Fibroblast of pulmonary artery (primary cell): Measurements from ENCODE around the gene SYT2.
"Not testable (repeated sequence)": the region's sequence is repeated elsewhere in the genome, so short reads cannot be mapped to it uniquely, and the experiment has no call there.

ENCODE experiments used
- DNase-seq: peaks from one replicate; pipeline ENCODE4 v3.0.0-alpha.2; 2010; ENCODE audit warnings: low read depth
- H3K4me3 ChIP-seq: replicated peaks from 2 replicates; pipeline ENCODE4 v1.5.1; 2011; ENCODE audit warnings: low read depth, mild to moderate bottlenecking, control low read depth, low read length, moderate library complexity
- TF ChIP-seq, protein P1 (sequence below): IDR thresholded peaks from 2 replicates; pipeline ENCODE4 v1.5.1; 2011; ENCODE audit warnings: mild to moderate bottlenecking, control low read depth, low read length, inconsistent platforms; ENCODE audit errors: missing control alignments

The SYT2 gene

DNA sequence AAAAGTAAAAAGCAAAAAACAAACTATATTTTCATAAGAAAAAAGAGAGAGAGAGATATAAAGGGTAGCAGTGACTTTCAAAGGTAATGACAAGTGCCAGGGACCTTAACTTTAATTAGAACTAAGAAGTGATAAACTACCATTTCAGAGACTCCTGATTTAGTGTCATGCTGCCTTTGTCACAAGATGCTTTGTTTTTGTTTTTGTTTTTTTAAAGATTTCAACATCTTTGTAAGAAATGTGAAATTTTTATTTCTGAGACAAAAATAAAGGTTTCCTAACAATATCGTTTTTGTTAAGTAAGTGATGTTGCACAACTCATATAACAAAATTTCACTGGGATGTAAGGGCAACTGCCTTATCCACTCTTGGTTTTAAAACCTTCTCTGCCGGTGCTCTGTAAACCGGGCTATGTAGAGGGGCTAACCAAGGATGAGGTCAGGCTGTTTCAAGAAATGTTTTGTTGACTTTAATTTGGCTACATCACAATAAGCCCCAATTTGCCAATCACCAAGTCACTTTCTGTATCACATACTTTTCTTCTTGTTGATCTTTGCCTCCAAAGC is 35.2 kb upstream of the SYT2 start:
- TF ChIP-seq, protein P1, sequence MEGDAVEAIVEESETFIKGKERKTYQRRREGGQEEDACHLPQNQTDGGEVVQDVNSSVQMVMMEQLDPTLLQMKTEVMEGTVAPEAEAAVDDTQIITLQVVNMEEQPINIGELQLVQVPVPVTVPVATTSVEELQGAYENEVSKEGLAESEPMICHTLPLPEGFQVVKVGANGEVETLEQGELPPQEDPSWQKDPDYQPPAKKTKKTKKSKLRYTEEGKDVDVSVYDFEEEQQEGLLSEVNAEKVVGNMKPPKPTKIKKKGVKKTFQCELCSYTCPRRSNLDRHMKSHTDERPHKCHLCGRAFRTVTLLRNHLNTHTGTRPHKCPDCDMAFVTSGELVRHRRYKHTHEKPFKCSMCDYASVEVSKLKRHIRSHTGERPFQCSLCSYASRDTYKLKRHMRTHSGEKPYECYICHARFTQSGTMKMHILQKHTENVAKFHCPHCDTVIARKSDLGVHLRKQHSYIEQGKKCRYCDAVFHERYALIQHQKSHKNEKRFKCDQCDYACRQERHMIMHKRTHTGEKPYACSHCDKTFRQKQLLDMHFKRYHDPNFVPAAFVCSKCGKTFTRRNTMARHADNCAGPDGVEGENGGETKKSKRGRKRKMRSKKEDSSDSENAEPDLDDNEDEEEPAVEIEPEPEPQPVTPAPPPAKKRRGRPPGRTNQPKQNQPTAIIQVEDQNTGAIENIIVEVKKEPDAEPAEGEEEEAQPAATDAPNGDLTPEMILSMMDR, result no peak
- H3K4me3 ChIP-seq, result no peak overlapping the region
- DNase-seq, result no peak

DNA sequence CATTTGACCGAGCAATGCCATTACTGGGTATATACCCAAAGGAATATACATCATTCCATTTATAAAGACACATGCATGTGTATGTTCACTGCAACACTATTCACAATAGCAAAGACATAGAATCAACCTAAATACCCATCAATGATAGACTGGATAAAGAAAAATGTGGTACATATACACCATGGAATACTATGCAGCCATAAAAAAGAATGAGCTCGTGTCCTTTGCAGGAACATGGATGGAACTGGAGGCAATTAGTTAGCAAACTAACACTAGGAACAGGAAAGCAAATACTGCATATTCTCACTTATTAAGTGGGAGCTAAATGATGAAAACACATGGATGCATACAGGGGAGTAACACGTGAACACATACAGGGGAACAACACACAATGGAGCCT is 34.5 kb upstream of the SYT2 start:
- not testable (repeated sequence) for H3K4me3 ChIP-seq, DNase-seq

DNA sequence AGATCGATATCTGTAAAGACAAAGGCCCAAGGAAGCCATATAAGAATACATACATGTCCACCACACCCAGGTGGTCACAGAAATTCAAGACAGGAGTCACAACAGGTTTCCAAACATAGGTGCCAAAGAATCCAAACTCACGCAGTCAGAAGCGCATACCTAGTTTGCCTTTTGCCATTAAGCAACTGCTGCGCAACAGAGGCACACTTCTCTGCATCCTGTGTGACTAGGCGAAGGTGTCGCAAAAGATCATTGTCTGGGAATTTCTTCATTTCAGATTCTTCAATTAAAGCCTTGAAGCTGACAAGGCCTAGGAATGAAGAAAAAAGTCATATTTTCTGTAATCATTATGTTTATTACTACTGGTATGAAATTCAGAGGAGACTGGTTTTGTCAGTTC is 32.2 kb upstream of the SYT2 start:
- H3K4me3 ChIP-seq, result no peak overlapping the region
- no peak for DNase-seq
- TF ChIP-seq, protein P1, result no peak

DNA sequence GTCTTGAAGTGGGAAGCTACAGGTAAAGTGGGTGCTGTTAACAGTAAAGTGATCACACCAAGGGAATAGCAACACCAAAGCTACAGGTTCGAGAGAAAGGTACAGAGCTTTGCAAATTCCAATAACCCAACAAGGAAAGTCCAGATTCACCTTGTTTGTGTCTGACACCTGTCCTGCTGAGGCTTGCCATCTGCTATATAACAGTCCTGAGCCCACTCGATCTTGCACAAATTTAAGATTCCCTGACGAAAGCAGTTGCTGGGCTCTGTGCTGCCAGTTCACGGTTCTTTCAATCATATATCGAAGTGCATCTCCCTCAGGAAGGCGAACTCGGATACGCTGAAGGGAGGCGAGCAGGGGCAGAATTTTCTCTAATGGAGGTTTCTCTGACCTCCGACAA is 23.0 kb upstream of the SYT2 start:
- no peak for DNase-seq
- TF ChIP-seq, protein P1, result no peak
- no peak overlapping the region for H3K4me3 ChIP-seq

DNA sequence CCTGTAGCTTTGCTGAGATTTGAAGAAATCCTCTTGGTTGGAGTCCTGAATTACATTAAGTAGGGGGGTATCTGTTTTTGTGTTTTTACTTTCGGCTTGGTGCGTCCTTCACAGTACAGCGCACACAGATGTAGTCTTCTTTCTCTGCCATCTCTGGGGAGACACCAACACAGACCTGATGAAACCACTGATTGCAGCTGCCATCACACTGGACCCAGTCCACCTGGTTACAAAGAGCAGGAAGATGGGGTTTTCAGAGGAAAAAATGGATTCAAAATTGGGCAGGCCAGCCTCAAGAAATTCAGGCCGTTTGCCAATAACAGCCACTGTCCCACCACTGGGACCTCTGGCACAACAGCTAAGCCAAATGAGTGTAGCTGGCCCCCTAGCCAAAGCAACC is 18.7 kb upstream of the SYT2 start:
- TF ChIP-seq, protein P1, result no peak
- no peak for DNase-seq
- no peak overlapping the region for H3K4me3 ChIP-seq

DNA sequence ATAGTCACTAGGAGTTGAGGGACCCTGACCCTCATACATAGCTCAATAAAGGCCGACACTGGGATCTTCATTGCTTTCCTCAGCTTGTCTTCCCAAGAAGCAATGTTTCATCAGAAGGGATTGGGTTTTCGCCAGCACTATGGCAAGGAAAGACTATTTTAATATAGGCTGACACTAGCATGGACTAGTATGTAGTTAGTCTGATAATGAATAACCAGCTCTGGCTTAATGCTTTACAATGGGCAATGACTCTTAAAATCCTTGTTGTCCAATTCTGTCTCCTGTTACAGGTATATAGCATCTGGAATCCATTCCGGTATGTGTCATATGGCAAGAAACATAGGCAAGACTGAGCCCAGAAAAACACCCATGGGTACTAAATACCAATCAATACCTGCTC is 15.3 kb upstream of the SYT2 start:
- no peak overlapping the region for H3K4me3 ChIP-seq
- TF ChIP-seq, protein P1, result no peak
- no peak for DNase-seq

DNA sequence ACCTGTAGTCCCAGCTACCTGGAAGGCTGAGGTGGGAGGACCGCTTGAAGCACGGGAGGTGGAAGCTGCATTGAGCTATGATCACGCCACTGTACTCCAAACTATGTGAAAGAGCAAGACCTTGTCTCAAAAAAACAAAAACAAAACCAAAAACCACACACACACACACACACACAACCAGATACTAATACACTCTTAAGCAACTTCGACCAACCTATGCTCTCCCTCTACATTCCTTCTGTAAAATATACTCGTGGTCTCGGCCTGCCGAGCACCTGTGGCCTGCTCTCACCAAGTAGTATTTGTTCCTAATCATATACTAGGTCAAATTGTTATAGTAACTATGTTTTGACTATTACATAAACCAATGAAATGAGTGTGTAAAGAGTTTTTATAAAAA is 13.5 kb upstream of the SYT2 start:
- no peak for DNase-seq
- TF ChIP-seq, protein P1, result no peak
- no peak overlapping the region for H3K4me3 ChIP-seq

DNA sequence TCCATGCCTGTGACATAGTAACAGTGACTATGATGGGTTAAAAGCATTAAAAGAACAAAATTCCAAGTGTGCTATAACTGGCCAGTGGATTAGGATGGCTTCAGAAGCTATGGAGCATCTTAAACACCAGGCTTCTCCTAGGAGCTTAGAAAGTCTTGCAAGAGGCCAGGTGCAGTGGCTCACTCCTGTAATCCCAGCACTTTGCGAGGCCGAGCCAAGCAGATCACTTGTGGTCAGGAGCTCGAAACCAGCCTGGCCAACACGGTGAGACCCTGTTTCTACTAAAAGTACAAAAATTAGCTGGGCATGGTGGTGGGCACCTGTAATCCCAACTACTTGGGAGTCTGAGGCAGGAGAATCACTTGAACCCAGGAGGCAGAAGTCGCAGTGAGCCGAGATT is 12.8 kb upstream of the SYT2 start:
- not testable (repeated sequence) for H3K4me3 ChIP-seq, DNase-seq
